Progenitor cell of endocrine pancreas (in vitro differentiated cells): ENCODE results near the gene G2E3. TPM values are rescaled to one million over a fixed set of nuclear protein-coding genes. Genes with fewer than 3 reads are reported as not detected.

Source experiments
- DNase-seq: peaks from one replicate; pipeline ENCODE4 v3.0.0; 2021; ENCODE audit warnings: low spot score; ENCODE audit not compliant: unreplicated experiment
- H3K27ac Mint-ChIP-seq: 2 replicates; pipeline ENCODE4 v1.8.0; 2021; ENCODE audit warnings: mild to moderate bottlenecking, moderate library complexity, mixed read lengths
- H3K27me3 Mint-ChIP-seq: 2 replicates; pipeline ENCODE4 v1.8.0; 2021; ENCODE audit warnings: mixed read lengths
- H3K36me3 Mint-ChIP-seq: 2 replicates; pipeline ENCODE4 v1.8.0; 2022; ENCODE audit warnings: mixed read lengths; ENCODE audit not compliant: insufficient read depth
- H3K4me1 Mint-ChIP-seq: 2 replicates; pipeline ENCODE4 v1.8.0; 2021; ENCODE audit warnings: low read depth, mixed read lengths
- H3K4me3 Mint-ChIP-seq: 2 replicates; pipeline ENCODE4 v1.8.0; 2021; ENCODE audit warnings: low read depth, mild to moderate bottlenecking, moderate library complexity, mixed read lengths
- H3K9me3 Mint-ChIP-seq: 2 replicates; pipeline ENCODE4 v1.8.0; 2021; ENCODE audit warnings: low read depth, mixed read lengths
- CTCF ChIP-seq: fragments of 200-600 bp; sonication (generic); IDR thresholded peaks from one replicate; pipeline ENCODE4 v1.5.0; 2021; ENCODE audit warnings: antibody characterized with exemption, mild to moderate bottlenecking; ENCODE audit not compliant: unreplicated experiment
- total RNA-seq: library from RNA; stranded (reverse); gene quantifications from 2 replicates; pipeline ENCODE4 v1.2.1, GENCODE V29; 2021

The G2E3 gene
- total RNA-seq, 1 donor from 2014 or later: 31.4 TPM

- H3K27me3 Mint-ChIP-seq: no peaks in the 10 kb centered on the region
- no peak for TF ChIP-seq CTCF
- H3K27ac Mint-ChIP-seq: peak overlapping the region; percentile 39
- no peak for DNase-seq
- H3K4me3 Mint-ChIP-seq: no peak overlapping the region
- no peaks in the 10 kb centered on the region for H3K36me3 Mint-ChIP-seq
- H3K9me3 Mint-ChIP-seq: no peaks in the 10 kb centered on the region
- H3K4me1 Mint-ChIP-seq: peaks cover 13% of the 10 kb centered on the region
These were observed 7.5 kb upstream of the G2E3 start for GRCh38 chr14:30551460-30551859.

DNA sequence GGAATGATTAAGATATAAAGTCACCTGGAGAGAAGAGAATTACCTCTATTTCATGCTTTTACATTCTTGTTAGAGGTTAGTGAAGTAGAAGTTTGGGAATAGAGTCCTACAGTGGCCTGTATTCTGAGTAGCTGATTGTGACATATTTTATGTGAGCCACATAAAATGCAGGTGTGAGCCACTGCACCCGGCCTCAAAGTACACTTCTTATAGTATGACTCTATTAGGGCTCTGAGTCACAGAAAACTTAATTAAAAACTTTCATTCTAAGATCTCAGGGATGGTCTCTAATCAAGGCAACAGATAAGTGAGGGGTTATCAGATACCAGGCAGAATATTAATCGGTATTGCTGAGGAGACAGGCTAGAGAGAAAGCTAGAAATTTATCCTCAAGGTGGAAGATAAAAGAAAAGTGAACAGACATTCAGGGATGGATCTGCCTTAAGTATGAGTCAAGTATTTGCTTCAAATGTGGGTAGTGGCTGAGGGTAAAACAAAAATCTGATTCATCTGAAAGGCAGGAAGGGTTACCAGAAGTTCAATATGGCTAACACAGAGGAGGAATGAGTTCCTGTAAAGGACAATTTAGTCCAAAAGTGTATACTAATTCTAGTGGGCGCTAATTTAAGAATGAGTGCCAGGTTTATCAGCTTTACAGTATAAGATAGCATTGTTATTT, 5.5 kb upstream of the G2E3 start:
- H3K4me3 Mint-ChIP-seq: no peak overlapping the region
- TF ChIP-seq CTCF: no peak
- peaks cover 14% of the 10 kb centered on the region for H3K4me1 Mint-ChIP-seq
- H3K27ac Mint-ChIP-seq: no peak overlapping the region
- H3K36me3 Mint-ChIP-seq: no peaks in the 10 kb centered on the region
- H3K27me3 Mint-ChIP-seq: no peaks in the 10 kb centered on the region
- DNase-seq: no peak
- no peaks in the 10 kb centered on the region for H3K9me3 Mint-ChIP-seq

- Mint-ChIP-seq H3K27me3 (no peaks in the 10 kb centered on the region), H3K4me3 (peak overlapping the region; percentile 100), H3K27ac (peak overlapping the region; percentile 100), H3K36me3 (peaks cover 6% of the 10 kb centered on the region), H3K4me1 (peaks cover 13% of the 10 kb centered on the region), H3K9me3 (peaks cover 5% of the 10 kb centered on the region)
- DNase-seq: no peak
- TF ChIP-seq CTCF: no peak
These were observed 640 bp upstream of the G2E3 start for GRCh38 chr14:30558362-30558674.

GRCh38 chr14:30559638-30560091, 707 bp downstream of the G2E3 start:
- Mint-ChIP-seq H3K9me3 (peaks cover 7% of the 10 kb centered on the region), H3K4me1 (peaks cover 13% of the 10 kb centered on the region), H3K36me3 (peaks cover 9% of the 10 kb centered on the region)

GRCh38 chr14:30560581-30560980, 1.6 kb downstream of the G2E3 start:
- peak overlapping the region; percentile 65 for H3K4me3 Mint-ChIP-seq
- no peaks in the 10 kb centered on the region for H3K27me3 Mint-ChIP-seq
- peaks cover 8% of the 10 kb centered on the region for H3K9me3 Mint-ChIP-seq
- H3K27ac Mint-ChIP-seq: peak overlapping the region; percentile 59
- no peak for DNase-seq
- H3K4me1 Mint-ChIP-seq: peaks cover 13% of the 10 kb centered on the region
- peaks cover 12% of the 10 kb centered on the region for H3K36me3 Mint-ChIP-seq
- no peak for TF ChIP-seq CTCF

More at GRCh38 chr14:30559638-30560091, 707 bp downstream of the G2E3 start:
- TF ChIP-seq CTCF: no peak
- Mint-ChIP-seq H3K27me3 (no peaks in the 10 kb centered on the region), H3K27ac (peak overlapping the region; percentile 100), H3K4me3 (peak overlapping the region; percentile 100)
- DNase-seq: no peak
